Transverse colon (tissue), 3 donors: ENCODE results near the gene FOXD4.
"Not testable (repeated sequence)": the region's sequence is repeated elsewhere in the genome, so short reads cannot be mapped to it uniquely, and the experiment has no call there.

Source experiments
- CTCF ChIP-seq, 5 experiments: fragments of 200-600 bp in 3 of 5; fragments of 450-650 bp in 2 of 5; sonication (generic) in 3 of 5; IDR thresholded peaks; 1 replicate in 2 of 5; 2 replicates in 3 of 5; pipeline ENCODE4 v1.5.1; 2016 to 2017; ENCODE audit warnings: antibody characterized with exemption in 5 of 5, inconsistent platforms in 3 of 5, mild to moderate bottlenecking in 2 of 5, moderate library complexity in 1 of 5
- POLR2A ChIP-seq: fragments of 450-650 bp; IDR thresholded peaks from one replicate; pipeline ENCODE4 v1.6.1; 2016; ENCODE audit warnings: antibody characterized with exemption, mild to moderate bottlenecking, moderate library complexity

GRCh38 chr9:139880-140279, 21.7 kb upstream of the FOXD4 start:
- TF ChIP-seq POLR2A; CTCF (IDR thresholded peaks at IDR 0.05): not testable (repeated sequence)
